ENCODE data around the gene CETN2. TPM values are rescaled to one million over a fixed set of nuclear protein-coding genes. Genes with fewer than 3 reads are reported as not detected.
A peak's percentile ranks its signal among the peaks of the same experiment; 100 is the strongest.

The CETN2 gene
- total and polyA plus RNA-seq, 7 experiments from 2014 or later: 7.0 to 28.2 (median 8.2) TPM

GRCh38 chrX:152833378-152833777 is 2.8 kb upstream of the CETN2 start:
- POLR2A ChIA-PET: no interaction called here

GRCh38 chrX:152832520-152832919 is 2.0 kb upstream of the CETN2 start:
- Mint-ChIP-seq H3K36me3 (peaks cover 0 to 22% (median 0%) of the 10 kb centered on the region in 5 donors), H3K27ac (peak overlapping the region in 2 of 9 donors; percentile 40 to 43), H3K4me3 (peak overlapping the region in 9 of 10 donors; percentile 26 to 93 (median 87)), H3K4me1 (peaks cover 11 to 30% (median 28%) of the 10 kb centered on the region in 7 donors), H3K9me3 (peaks cover 0 to 4% (median 0%) of the 10 kb centered on the region in 11 donors), H3K27me3 (no peaks in the 10 kb centered on the region)
- Histone ChIP-seq H3K27me3 (ENCODE audit: control insufficient read depth in 2 of 2, insufficient read depth in 2 of 2, low read length in 2 of 2) (no peaks in the 10 kb centered on the region), H3K9me3 (ENCODE audit: control insufficient read depth in 2 of 3, low read length in 3 of 3) (no peaks in the 10 kb centered on the region), H3K27ac (ENCODE audit: low read depth, low read length) (no peak overlapping the region), H3K4me1 (ENCODE audit: control insufficient read depth in 2 of 2, insufficient read depth in 2 of 2, low read length in 2 of 2) (peaks cover 6 to 9% of the 10 kb centered on the region in 2 donors), H3K36me3 (ENCODE audit: control insufficient read depth in 2 of 3, insufficient read depth in 3 of 3, low read length in 3 of 3) (no peaks in the 10 kb centered on the region), H3K4me3 (ENCODE audit: low read length) (no peak overlapping the region)
- intact Hi-C loops (cut with micrococcal nuclease): loop anchor here (5.0 to 10.0 kb wide), 2 partner anchors 500 to 1848 kb away; partner anchors contain the start of genes HMGB3 (in 2 of the 2) and ZNF275 (in 1 of the 2)
- DNase-seq: no peak
- ChIA-PET CTCF (no interaction called here), POLR2A (no interaction called here)
- no peak for ATAC-seq

More at GRCh38 chrX:152833378-152833777, 2.8 kb upstream of the CETN2 start:
- Histone ChIP-seq H3K27ac (ENCODE audit: low read depth, low read length) (no peak overlapping the region), H3K36me3 (ENCODE audit: control insufficient read depth in 2 of 3, insufficient read depth in 3 of 3, low read length in 3 of 3) (no peaks in the 10 kb centered on the region), H3K27me3 (ENCODE audit: control insufficient read depth in 2 of 2, insufficient read depth in 2 of 2, low read length in 2 of 2) (no peaks in the 10 kb centered on the region), H3K4me3 (ENCODE audit: low read length) (no peak overlapping the region), H3K4me1 (ENCODE audit: control insufficient read depth in 2 of 2, insufficient read depth in 2 of 2, low read length in 2 of 2) (peaks cover 6 to 9% of the 10 kb centered on the region in 2 donors), H3K9me3 (ENCODE audit: control insufficient read depth in 2 of 3, low read length in 3 of 3) (no peaks in the 10 kb centered on the region)
- H3K4me1 Mint-ChIP-seq: peaks cover 16 to 34% (median 31%) of the 10 kb centered on the region in 7 donors
- H3K27me3 Mint-ChIP-seq: no peaks in the 10 kb centered on the region
- H3K27ac Mint-ChIP-seq: peak overlapping the region in 1 of 9 donors; percentile 56
- no peak for ATAC-seq
- H3K9me3 Mint-ChIP-seq: peaks cover 0 to 4% (median 0%) of the 10 kb centered on the region in 11 donors
- peak overlapping the region in 6 of 10 donors; percentile 10 to 93 (median 36) for H3K4me3 Mint-ChIP-seq
- CTCF ChIA-PET: no interaction called here
- no peak for DNase-seq
- intact Hi-C loops (cut with micrococcal nuclease): loop anchor here (5.0 to 10.0 kb wide), 2 partner anchors 499 to 1849 kb away; partner anchors contain the start of genes HMGB3 (in 2 of the 2) and ZNF275 (in 1 of the 2)
- peaks cover 0 to 22% (median 0%) of the 10 kb centered on the region in 5 donors for H3K36me3 Mint-ChIP-seq

- Histone ChIP-seq H3K9me3 (ENCODE audit: control insufficient read depth in 2 of 3, low read length in 3 of 3) (no peaks in the 10 kb centered on the region), H3K27me3 (ENCODE audit: control insufficient read depth in 2 of 2, insufficient read depth in 2 of 2, low read length in 2 of 2) (no peaks in the 10 kb centered on the region), H3K4me1 (ENCODE audit: control insufficient read depth in 2 of 2, insufficient read depth in 2 of 2, low read length in 2 of 2) (peaks cover 6 to 9% of the 10 kb centered on the region in 2 donors), H3K36me3 (ENCODE audit: control insufficient read depth in 2 of 3, insufficient read depth in 3 of 3, low read length in 3 of 3) (no peaks in the 10 kb centered on the region), H3K27ac (ENCODE audit: low read depth, low read length) (peak overlapping the region; percentile 82), H3K4me3 (ENCODE audit: low read length) (peak overlapping the region; percentile 67)
- Mint-ChIP-seq H3K27me3 (no peaks in the 10 kb centered on the region), H3K4me1 (peaks cover 11 to 30% (median 26%) of the 10 kb centered on the region in 7 donors), H3K9me3 (peaks cover 0 to 4% (median 0%) of the 10 kb centered on the region in 11 donors), H3K36me3 (peaks cover 0 to 16% (median 0%) of the 10 kb centered on the region in 5 donors), H3K4me3 (peak overlapping the region; percentile 87 to 98 (median 92)), H3K27ac (peak overlapping the region in 8 of 9 donors; percentile 52 to 95 (median 94))
- POLR2A ChIA-PET: no interaction called here
- intact Hi-C loops (cut with micrococcal nuclease): loop anchor here (2.0 to 10.0 kb wide), 3 partner anchors 501 to 1847 kb away; partner anchors contain the start of genes HMGB3 (in 2 of the 2), VMA21 (in 1 of the 2) and ZNF275 (in 1 of the 2)
- no peak for ATAC-seq
- no peak for DNase-seq
- CTCF ChIA-PET: no interaction called here
Observed at GRCh38 chrX:152831391-152831790, 834 bp upstream of the CETN2 start.

- H3K36me3 ChIP-seq (ENCODE audit: control insufficient read depth in 2 of 3, insufficient read depth in 3 of 3, low read length in 3 of 3): no peaks in the 10 kb centered on the region
- H3K27ac ChIP-seq (ENCODE audit: low read depth, low read length): no peak overlapping the region
- H3K4me3 ChIP-seq (ENCODE audit: low read length): no peak overlapping the region
- ATAC-seq (no peak), DNase-seq (no peak)
- H3K4me1 ChIP-seq (ENCODE audit: control insufficient read depth in 2 of 2, insufficient read depth in 2 of 2, low read length in 2 of 2): no peaks in the 10 kb centered on the region
- Mint-ChIP-seq H3K36me3 (no peaks in the 10 kb centered on the region), H3K27me3 (peaks cover 0 to 10% (median 8%) of the 10 kb centered on the region in 5 donors), H3K4me1 (peaks cover 0 to 5% (median 0%) of the 10 kb centered on the region in 7 donors), H3K4me3 (no peak overlapping the region), H3K9me3 (peaks cover 0 to 2% (median 0%) of the 10 kb centered on the region in 11 donors), H3K27ac (no peak overlapping the region)
- ChIA-PET CTCF (no interaction called here), POLR2A (no interaction called here)
- H3K27me3 ChIP-seq (ENCODE audit: control insufficient read depth in 2 of 2, insufficient read depth in 2 of 2, low read length in 2 of 2): no peaks in the 10 kb centered on the region
- intact Hi-C loops (cut with micrococcal nuclease): loop anchor here in 1 of 2 donors (5.0 kb wide), 1 partner anchor 1073 kb away; no protein-coding TSS in a partner anchor
- H3K9me3 ChIP-seq (ENCODE audit: control insufficient read depth in 2 of 3, low read length in 3 of 3): no peaks in the 10 kb centered on the region
Observed at GRCh38 chrX:152824841-152825374, 5.6 kb downstream of the CETN2 start.

- DNase-seq (no peak), ATAC-seq (no peak)
- Histone ChIP-seq H3K4me3 (ENCODE audit: low read length) (no peak overlapping the region), H3K4me1 (ENCODE audit: control insufficient read depth in 2 of 2, insufficient read depth in 2 of 2, low read length in 2 of 2) (no peaks in the 10 kb centered on the region), H3K27me3 (ENCODE audit: control insufficient read depth in 2 of 2, insufficient read depth in 2 of 2, low read length in 2 of 2) (no peaks in the 10 kb centered on the region), H3K36me3 (ENCODE audit: control insufficient read depth in 2 of 3, insufficient read depth in 3 of 3, low read length in 3 of 3) (no peaks in the 10 kb centered on the region), H3K9me3 (ENCODE audit: control insufficient read depth in 2 of 3, low read length in 3 of 3) (no peaks in the 10 kb centered on the region), H3K27ac (ENCODE audit: low read depth, low read length) (no peak overlapping the region)
- Mint-ChIP-seq H3K27me3 (peaks cover 0 to 10% (median 8%) of the 10 kb centered on the region in 5 donors), H3K27ac (no peak overlapping the region), H3K4me1 (peaks cover 0 to 3% (median 0%) of the 10 kb centered on the region in 7 donors), H3K36me3 (no peaks in the 10 kb centered on the region), H3K9me3 (no peaks in the 10 kb centered on the region), H3K4me3 (no peak overlapping the region)
- ChIA-PET POLR2A (no interaction called here), CTCF (no interaction called here)
- intact Hi-C loops (cut with micrococcal nuclease): loop anchor here in 1 of 2 donors (5.0 kb wide), 1 partner anchor 1071 kb away; no protein-coding TSS in a partner anchor
Observed at GRCh38 chrX:152823657-152824056, 6.9 kb downstream of the CETN2 start.

- CTCF ChIA-PET: no interaction called here
Observed at GRCh38 chrX:152822383-152823086, 8.0 kb downstream of the CETN2 start.

More at GRCh38 chrX:152822383-152823086, 8.0 kb downstream of the CETN2 start:
- no peaks in the 10 kb centered on the region for H3K36me3 ChIP-seq (ENCODE audit: control insufficient read depth in 2 of 3, insufficient read depth in 3 of 3, low read length in 3 of 3)
- no peaks in the 10 kb centered on the region for H3K36me3 Mint-ChIP-seq
- H3K4me3 ChIP-seq (ENCODE audit: low read length): no peak overlapping the region
- H3K27ac ChIP-seq (ENCODE audit: low read depth, low read length): no peak overlapping the region
- H3K4me1 ChIP-seq (ENCODE audit: control insufficient read depth in 2 of 2, insufficient read depth in 2 of 2, low read length in 2 of 2): no peaks in the 10 kb centered on the region
- no peaks in the 10 kb centered on the region for H3K27me3 ChIP-seq (ENCODE audit: control insufficient read depth in 2 of 2, insufficient read depth in 2 of 2, low read length in 2 of 2)
- POLR2A ChIA-PET: no interaction called here
- no peak for ATAC-seq
- intact Hi-C loops (cut with micrococcal nuclease): loop anchor here in 1 of 2 donors (5.0 kb wide), 1 partner anchor 1070 kb away; no protein-coding TSS in a partner anchor
- H3K4me1 Mint-ChIP-seq: peaks cover 0 to 3% (median 0%) of the 10 kb centered on the region in 7 donors
- no peaks in the 10 kb centered on the region for H3K9me3 Mint-ChIP-seq
- peaks cover 0 to 10% (median 8%) of the 10 kb centered on the region in 5 donors for H3K27me3 Mint-ChIP-seq
- no peak for DNase-seq
- no peaks in the 10 kb centered on the region for H3K9me3 ChIP-seq (ENCODE audit: control insufficient read depth in 2 of 3, low read length in 3 of 3)
- no peak overlapping the region for H3K27ac Mint-ChIP-seq
- no peak overlapping the region for H3K4me3 Mint-ChIP-seq

Measured in naive thymus-derived CD4-positive, alpha-beta T cell (primary cell).